HepG2 (cell line): ENCODE measurements around the gene NDUFS2. TPM values are rescaled to one million over a fixed set of nuclear protein-coding genes. Genes with fewer than 3 reads are reported as not detected.

Experiments used
- CEBPZ ChIP-seq: IDR thresholded peaks from 2 replicates; pipeline ENCODE4 v1.6.1; 2012; ENCODE audit warnings: low read length, improper control_type of control experiment
- PRDM10 ChIP-seq: sonication (generic); formaldehyde crosslinking; IDR thresholded peaks from 2 replicates; pipeline ENCODE4 v1.4.0; 2020; ENCODE audit warnings: low read depth, missing genetic modification reagents
- SP5 ChIP-seq: IDR thresholded peaks from 2 replicates; pipeline ENCODE4 v1.6.1; 2016; ENCODE audit warnings: low read depth, borderline replicate concordance
- TEAD2 ChIP-seq: sonication (generic); formaldehyde crosslinking; IDR thresholded peaks from 2 replicates; pipeline ENCODE4 v1.9.0; 2021; ENCODE audit warnings: missing genetic modification reagents
- ZHX2 ChIP-seq, 2 experiments: sonication (generic) in 1 of 2; formaldehyde crosslinking in 1 of 2; IDR thresholded peaks; 2 replicates each; pipeline versions ENCODE4 v1.6.1 to v1.9.0; 2014 to 2022; ENCODE audit warnings: antibody characterized with exemption in 1 of 2, borderline replicate concordance in 1 of 2, inconsistent platforms in 1 of 2, low read depth in 1 of 2, missing genetic modification reagents in 1 of 2
- ZNF431 ChIP-seq: sonication (generic); formaldehyde crosslinking; IDR thresholded peaks from 2 replicates; pipeline ENCODE4 v1.9.0; 2022; ENCODE audit warnings: missing genetic modification reagents, low read depth, mild to moderate bottlenecking, borderline replicate concordance
- ZNF564 ChIP-seq: sonication (generic); formaldehyde crosslinking; IDR thresholded peaks from 2 replicates; pipeline ENCODE4 v1.8.1; 2023; ENCODE audit warnings: mild to moderate bottlenecking, missing genetic modification reagents
- ZNF691 ChIP-seq: sonication (generic); formaldehyde crosslinking; IDR thresholded peaks from 2 replicates; pipeline ENCODE4 v1.4.0; 2020; ENCODE audit warnings: missing genetic modification reagents, low read depth, mild to moderate bottlenecking, borderline replicate concordance
- ZNF841 ChIP-seq: sonication (generic); formaldehyde crosslinking; IDR thresholded peaks from 2 replicates; pipeline ENCODE4 v1.8.1; 2023; ENCODE audit warnings: missing genetic modification reagents, borderline replicate concordance
- polyA plus RNA-seq, 8 experiments: library from polyadenylated mRNA; depleted of rRNA in 3 of 8; stranded (reverse) in 7 of 8; unstranded in 1 of 8; fragments of >200 nt; fragmentation: Illumina TruSeq in 4 of 8; extraction: Trizol in 4 of 8; gene quantifications; 2 replicates each; pipeline versions ENCODE4 v1.2.1 to v1.2.3, GENCODE V29; 2011 to 2016; ENCODE audit warnings: low read depth in 4 of 8, missing spikeins in 1 of 8, mixed read lengths in 1 of 8; ENCODE audit not compliant: insufficient read depth in 1 of 8
- total RNA-seq, 5 experiments: library from RNA; depleted of rRNA; stranded (reverse); fragments of >200 nt; fragmentation: Illumina TruSeq; extraction: Trizol; gene quantifications; 2 replicates each; pipeline ENCODE4 v1.2.3, GENCODE V29; 2016; ENCODE audit warnings: low read depth in 1 of 5

NDUFS2 gene
- total and polyA plus RNA-seq, 2 of the 13 experiments (the other 11 are each of a cell fraction or from before 2014, with no cell fraction given), result 89.9 to 118 TPM

- TF ChIP-seq ZHX2 (IDR thresholded peaks at IDR 0.05; ENCODE audit: low read depth) (no peak), ZHX2 (CRISPR knock-in tag; IDR thresholded peaks at IDR 0.05; ENCODE audit: borderline replicate concordance) (0 out of 2 replicates have a peak, but pooled peaks have one; percentile 53), SP5 (CRISPR knock-in tag) (peak; percentile 87), PRDM10 (peak; percentile 74; the same call in 1 of the 2 replicates), ZNF691 (CRISPR knock-in tag) (no peak), TEAD2 (CRISPR knock-in tag) (no peak), ZNF564 (no peak), ZNF431 (CRISPR knock-in tag) (no peak), CEBPZ (no peak), ZNF841 (peak; percentile 47; the same call in 1 of the 2 replicates)
These were observed 21.9 kb downstream of the NDUFS2 start (continued) for GRCh38 chr1:161223805-161224694.
